Measurements from ENCODE around the gene MAP4K3.

MAP4K3 gene

DNA sequence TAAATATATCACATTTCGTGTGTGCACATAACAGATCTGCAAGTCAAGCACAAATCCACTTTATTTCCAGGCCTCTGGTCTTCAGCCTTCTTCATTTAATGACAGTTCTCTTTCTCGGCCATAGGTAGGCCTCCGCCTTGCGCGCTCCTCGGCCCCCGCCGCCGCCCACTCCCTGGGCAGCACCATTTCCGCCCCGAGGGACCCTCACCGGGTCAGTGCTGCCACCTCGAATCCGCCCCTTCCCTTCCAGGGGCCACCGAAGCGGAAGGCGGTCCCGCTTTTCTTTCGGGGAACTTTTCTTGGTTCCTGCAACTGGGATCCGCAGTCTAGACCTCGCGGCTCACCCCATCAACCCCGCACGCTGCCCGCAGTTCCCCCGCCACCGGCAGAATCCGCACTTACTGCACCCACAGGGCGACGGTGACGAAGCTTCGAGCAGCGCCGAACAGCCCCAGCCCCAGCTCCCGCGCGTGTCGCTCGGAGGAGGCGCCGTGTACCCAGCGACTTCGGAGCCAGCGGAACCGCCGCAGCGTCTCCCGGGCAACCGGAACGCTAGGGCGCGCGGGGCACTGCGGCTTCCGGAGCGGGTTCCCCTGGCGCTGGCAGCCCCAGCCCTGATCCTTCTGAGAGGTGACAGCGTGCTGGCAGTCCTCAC lies 193.5 kb downstream of the MAP4K3 start, which contains the start of gene CDKL4:
Gene CDKL4, minus strand, starts transcription at position 502 of the 655 bp plus-strand sequence.
- DNase-seq (ENCODE audit: low read depth in 2 of 2), result peak; percentile 2 to 12

DNA sequence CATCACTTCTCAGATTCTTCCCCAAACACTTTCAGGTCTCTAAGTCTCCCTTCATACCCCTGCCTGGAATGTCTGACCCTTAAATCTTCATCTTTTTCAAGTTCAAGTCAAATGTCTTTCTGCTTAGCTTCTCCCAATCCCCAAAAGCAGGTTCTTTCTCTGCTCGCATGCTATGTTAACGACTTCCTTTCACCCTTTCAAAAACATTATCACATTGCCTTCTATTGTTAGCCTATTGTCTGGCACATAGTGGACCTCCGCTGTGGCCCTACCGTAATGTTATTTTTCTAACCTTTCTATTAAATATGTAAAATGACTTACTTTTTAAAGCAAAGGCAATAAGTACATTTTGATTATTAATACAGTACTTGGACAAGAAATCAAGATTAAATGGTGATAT lies 195.5 kb downstream of the MAP4K3 start:
- DNase-seq (ENCODE audit: low read depth in 2 of 2), result no peak

GRCh38 chr2:39240758-39241157 lies 196.3 kb downstream of the MAP4K3 start:
- DNase-seq (ENCODE audit: low read depth in 2 of 2), result no peak

DNA sequence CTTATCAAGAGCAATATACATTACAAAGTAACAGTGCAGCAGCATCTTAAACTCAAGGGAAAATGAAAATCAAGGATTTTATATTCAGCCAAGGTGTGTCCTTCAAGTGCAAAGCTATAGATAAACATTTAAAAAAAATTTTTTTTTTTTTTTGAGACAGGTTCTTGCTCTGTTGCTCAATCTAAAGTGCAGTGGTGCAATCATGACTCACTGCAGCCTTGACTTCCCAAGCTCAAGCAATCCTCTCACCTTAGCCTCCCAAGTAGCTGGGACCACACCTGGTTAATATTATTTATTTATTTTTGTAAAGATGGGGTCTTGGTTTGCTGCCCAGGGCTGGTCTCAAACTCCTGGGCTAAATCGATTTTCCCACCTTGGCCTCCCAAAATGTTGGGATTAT lies 202.3 kb downstream of the MAP4K3 start:
- no peak for DNase-seq (ENCODE audit: low read depth in 2 of 2)

DNA sequence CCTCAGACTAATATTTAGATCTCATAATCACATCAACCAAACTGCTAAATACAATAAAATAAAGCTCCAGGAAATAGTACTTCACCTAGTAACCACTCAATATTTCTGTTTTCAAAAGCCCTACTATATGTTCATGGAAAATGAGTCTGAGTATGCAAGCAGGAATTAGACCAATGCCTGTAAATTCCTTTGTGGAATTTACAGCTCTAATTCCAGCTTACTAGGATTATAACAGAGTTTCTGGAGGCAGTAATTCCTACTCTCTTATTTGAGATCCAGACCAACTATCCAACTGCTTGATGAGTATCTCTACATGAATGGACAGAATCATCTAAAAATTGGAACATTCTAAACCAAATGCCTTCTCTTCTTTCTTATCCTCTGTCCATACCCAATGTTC lies 204.9 kb downstream of the MAP4K3 start:
- DNase-seq (ENCODE audit: low read depth in 2 of 2), result no peak

GRCh38 chr2:39228413-39229209 lies 208.5 kb downstream of the MAP4K3 start:
- no peak for DNase-seq (ENCODE audit: low read depth in 2 of 2)

GRCh38 chr2:39227628-39228412 lies 209.3 kb downstream of the MAP4K3 start:
- peak; percentile 80 to 81 for DNase-seq (ENCODE audit: low read depth in 2 of 2)

GRCh38 chr2:39225567-39225966 lies 211.5 kb downstream of the MAP4K3 start:
- DNase-seq (ENCODE audit: low read depth in 2 of 2), result no peak

DNA sequence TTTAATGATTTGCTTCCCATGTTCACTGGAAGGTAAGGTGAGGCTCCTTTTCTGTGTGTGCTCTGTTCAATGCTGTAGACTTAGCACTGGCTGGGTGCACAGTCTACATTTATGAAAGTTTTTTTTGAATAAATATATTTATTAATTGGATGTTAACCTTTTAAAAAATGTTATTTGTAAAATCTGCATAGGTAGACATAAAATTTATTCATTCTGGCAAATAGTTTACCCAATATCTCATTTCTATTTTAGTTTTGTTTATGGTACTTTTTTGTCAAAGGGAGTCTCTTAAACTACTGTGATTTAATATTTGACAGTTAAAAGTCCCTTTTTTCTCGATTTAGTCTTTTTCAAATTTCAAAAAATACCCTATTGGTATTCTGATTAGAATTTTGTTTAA lies 213.2 kb downstream of the MAP4K3 start:
- DNase-seq (ENCODE audit: low read depth in 2 of 2), result no peak

- no peak for DNase-seq (ENCODE audit: low read depth in 2 of 2)
These were observed 215.6 kb downstream of the MAP4K3 start for GRCh38 chr2:39221459-39221858.

DNA sequence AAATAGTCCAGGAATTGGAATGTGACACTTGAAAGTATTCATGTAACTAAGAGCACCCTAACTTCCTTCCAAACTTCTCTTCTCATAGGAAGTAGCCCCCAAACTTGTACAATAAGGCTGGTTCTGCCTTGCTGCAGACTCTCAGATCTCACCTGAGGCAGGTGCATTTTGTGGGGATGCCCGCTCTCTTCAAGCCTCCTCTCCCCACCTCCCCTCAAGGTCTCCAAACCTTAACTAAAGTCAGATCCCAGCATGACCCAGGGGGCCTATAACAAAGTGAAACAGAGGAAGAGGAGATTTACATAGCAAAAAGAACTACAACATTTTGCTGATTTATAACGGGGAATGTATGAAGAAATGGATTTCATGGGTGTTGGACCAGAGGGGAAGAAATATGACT lies 216.9 kb downstream of the MAP4K3 start:
- DNase-seq (ENCODE audit: low read depth in 2 of 2), result no peak

- DNase-seq (ENCODE audit: low read depth in 2 of 2), result no peak
These were observed 218.7 kb downstream of the MAP4K3 start for GRCh38 chr2:39218391-39218790.

GRCh38 chr2:39217192-39217550 lies 219.9 kb downstream of the MAP4K3 start:
- DNase-seq (ENCODE audit: low read depth in 2 of 2), result no peak

DNA sequence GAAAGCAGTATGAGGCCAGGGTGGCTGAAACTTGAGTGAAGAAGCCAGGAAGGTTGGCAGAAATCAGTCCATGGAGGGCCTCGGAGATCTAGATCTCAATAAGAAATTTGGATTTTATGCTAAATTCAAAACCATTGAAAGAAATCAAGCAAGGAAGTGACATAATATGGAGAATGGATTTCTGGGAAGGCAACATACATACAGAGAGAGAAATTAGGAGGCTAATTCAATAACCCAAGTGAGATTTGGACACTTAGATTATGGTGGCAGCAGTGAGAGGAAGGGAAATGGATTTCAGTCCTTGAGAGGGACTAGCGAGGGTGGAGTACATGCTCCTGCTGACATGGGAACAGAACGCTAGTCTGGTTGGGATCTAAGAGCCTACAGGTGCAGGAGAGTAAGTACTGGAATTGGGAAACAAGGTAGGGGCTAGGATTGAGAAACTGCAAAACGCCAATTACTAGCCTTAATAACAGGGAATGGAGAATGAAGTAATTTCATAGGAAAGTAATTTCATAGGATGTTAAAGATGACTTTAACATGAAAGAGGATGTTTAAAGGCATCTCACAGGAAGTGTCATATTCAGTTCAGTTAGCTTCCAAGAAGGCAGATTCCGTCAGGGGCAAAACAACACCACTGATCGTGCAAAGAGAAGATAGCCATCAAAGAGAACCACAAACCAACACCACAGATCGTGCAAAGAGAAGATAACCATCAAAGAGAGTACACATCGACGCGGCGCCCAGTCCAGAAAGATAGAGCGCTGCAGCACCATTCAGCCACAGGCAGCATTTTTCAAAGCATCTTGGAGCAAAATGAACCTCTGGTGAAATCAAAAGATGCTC lies 220.5 kb downstream of the MAP4K3 start:
- DNase-seq (ENCODE audit: low read depth in 2 of 2), result peak; percentile 17 to 22

GRCh38 chr2:39215545-39215944 lies 221.5 kb downstream of the MAP4K3 start:
- DNase-seq (ENCODE audit: low read depth in 2 of 2), result no peak

- DNase-seq (ENCODE audit: low read depth in 2 of 2), result no peak
These were observed 224.1 kb downstream of the MAP4K3 start for GRCh38 chr2:39213015-39213414.

DNA sequence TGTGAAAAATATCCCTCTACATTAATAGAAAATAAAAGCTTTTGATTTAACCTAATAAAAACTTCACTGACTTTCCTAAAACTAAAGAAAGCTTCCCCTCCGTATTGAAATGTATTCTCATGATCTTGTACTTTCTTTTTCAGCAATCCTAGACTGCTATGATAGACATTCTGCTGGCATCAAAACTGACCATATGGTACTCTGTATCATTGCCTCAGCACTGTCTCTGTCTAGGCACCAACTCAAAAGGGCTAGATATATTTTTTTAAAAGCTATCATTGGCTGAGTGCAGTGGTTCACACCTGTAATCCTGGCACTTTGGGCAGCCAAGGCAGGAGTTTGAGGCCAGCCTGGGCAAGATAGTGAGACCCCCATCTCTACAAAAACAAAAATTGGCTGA lies 226.2 kb downstream of the MAP4K3 start:
- no peak for DNase-seq (ENCODE audit: low read depth in 2 of 2)

DNA sequence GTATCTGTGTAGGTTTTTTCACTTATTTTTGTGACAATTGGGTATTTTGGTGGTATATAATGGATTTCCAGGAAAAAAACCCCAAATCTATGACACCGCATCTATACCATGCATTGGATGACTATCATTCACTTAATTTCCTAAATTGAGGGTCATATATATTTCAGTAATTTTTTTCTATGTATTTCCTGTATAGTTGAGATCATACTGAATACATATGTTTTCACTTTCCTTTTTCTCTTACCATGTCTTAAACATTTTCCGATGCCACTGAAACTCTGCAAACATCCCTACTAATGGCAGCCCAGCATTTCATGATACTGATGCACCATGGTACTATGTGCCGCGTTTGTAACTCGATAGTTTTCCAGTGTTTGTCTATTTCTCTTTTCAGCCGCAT lies 233.7 kb downstream of the MAP4K3 start:
- DNase-seq (ENCODE audit: low read depth in 2 of 2), result no peak

- DNase-seq (ENCODE audit: low read depth in 2 of 2), result no peak
These were observed 234.3 kb downstream of the MAP4K3 start for GRCh38 chr2:39202639-39203369.
